KMS-11 (cell line): ENCODE results near the gene C4orf50.

Source experiments
- H2AFZ ChIP-seq: fragments of 200-600 bp; sonication (generic); 2 replicates; pipeline ENCODE4 v1.6.1; 2016; ENCODE audit warnings: antibody characterized with exemption, mixed run types, low read depth
- H3K27ac ChIP-seq: fragments of 200-600 bp; sonication (generic); 2 replicates; pipeline ENCODE4 v1.6.1; 2016; ENCODE audit warnings: mild to moderate bottlenecking, mixed run types
- H3K27me3 ChIP-seq: fragments of 200-600 bp; sonication (generic); 2 replicates; pipeline ENCODE4 v1.6.1; 2017; ENCODE audit warnings: mild to moderate bottlenecking, low read depth, mixed run types, moderate library complexity; ENCODE audit not compliant: insufficient read depth
- H3K36me3 ChIP-seq: fragments of 200-600 bp; sonication (generic); 2 replicates; pipeline ENCODE4 v1.6.1; 2017; ENCODE audit warnings: mild to moderate bottlenecking, mixed run types; ENCODE audit not compliant: insufficient read depth
- H3K4me1 ChIP-seq: fragments of 200-600 bp; sonication (generic); 2 replicates; pipeline ENCODE4 v1.6.1; 2016; ENCODE audit warnings: mild to moderate bottlenecking, low read depth, mixed run types; ENCODE audit not compliant: poor library complexity, severe bottlenecking
- H3K4me2 ChIP-seq: fragments of 200-600 bp; sonication (generic); 2 replicates; pipeline ENCODE4 v1.7.0; 2016; ENCODE audit warnings: mild to moderate bottlenecking, mixed run types
- H3K4me3 ChIP-seq: fragments of 200-600 bp; sonication (generic); IDR thresholded peaks from 2 replicates; pipeline ENCODE4 v1.6.1; 2017; ENCODE audit warnings: low read depth, low read length, mixed read lengths; ENCODE audit not compliant: insufficient read depth
- H3K79me2 ChIP-seq: fragments of 200-600 bp; sonication (generic); 2 replicates; pipeline ENCODE4 v1.6.1; 2016; ENCODE audit warnings: low read depth, mixed run types; ENCODE audit not compliant: insufficient read depth
- H3K9ac ChIP-seq: fragments of 200-600 bp; sonication (generic); 2 replicates; pipeline ENCODE4 v1.6.1; 2016; ENCODE audit warnings: mild to moderate bottlenecking, mixed run types
- H4K20me1 ChIP-seq: fragments of 200-600 bp; sonication (generic); 2 replicates; pipeline ENCODE4 v1.6.1; 2016; ENCODE audit warnings: mild to moderate bottlenecking, mixed run types; ENCODE audit not compliant: insufficient read depth
- CTCF ChIP-seq: fragments of 200-600 bp; sonication (generic); conservative IDR thresholded peaks from 2 replicates; pipeline ENCODE4 v1.6.1; 2017; ENCODE audit warnings: low read depth, mild to moderate bottlenecking, antibody characterized with exemption, low read length, moderate library complexity, mixed read lengths

Gene C4orf50

GRCh38 chr4:6043843-6044242 is 25.6 kb upstream of the C4orf50 start:
- no peak overlapping the region for H3K4me3 ChIP-seq
- no peaks in the 10 kb centered on the region for H3K79me2 ChIP-seq
- no peak overlapping the region for H2AFZ ChIP-seq
- no peak overlapping the region for H3K9ac ChIP-seq
- H3K4me1 ChIP-seq = no peaks in the 10 kb centered on the region
- no peaks in the 10 kb centered on the region for H4K20me1 ChIP-seq
- H3K4me2 ChIP-seq = no peak overlapping the region
- no peaks in the 10 kb centered on the region for H3K36me3 ChIP-seq
- H3K27me3 ChIP-seq = no peaks in the 10 kb centered on the region
- no peak for TF ChIP-seq CTCF
- H3K27ac ChIP-seq = no peak overlapping the region

- Histone ChIP-seq H3K4me2 (no peak overlapping the region), H3K9ac (no peak overlapping the region), H2AFZ (no peak overlapping the region), H3K4me3 (no peak overlapping the region), H3K79me2 (no peaks in the 10 kb centered on the region), H3K27me3 (no peaks in the 10 kb centered on the region), H4K20me1 (no peaks in the 10 kb centered on the region), H3K36me3 (no peaks in the 10 kb centered on the region), H3K27ac (no peak overlapping the region), H3K4me1 (no peaks in the 10 kb centered on the region)
- no peak for TF ChIP-seq CTCF
These were observed 25.0 kb upstream of the C4orf50 start for GRCh38 chr4:6043188-6043587.

GRCh38 chr4:6042293-6043063 is 24.2 kb upstream of the C4orf50 start:
- no peaks in the 10 kb centered on the region for H3K79me2 ChIP-seq
- no peak overlapping the region for H3K9ac ChIP-seq
- TF ChIP-seq CTCF = no peak
- H3K27ac ChIP-seq = no peak overlapping the region
- no peaks in the 10 kb centered on the region for H3K27me3 ChIP-seq
- no peak overlapping the region for H3K4me3 ChIP-seq
- no peak overlapping the region for H3K4me2 ChIP-seq
- no peaks in the 10 kb centered on the region for H4K20me1 ChIP-seq
- H3K4me1 ChIP-seq = no peaks in the 10 kb centered on the region
- no peak overlapping the region for H2AFZ ChIP-seq
- no peaks in the 10 kb centered on the region for H3K36me3 ChIP-seq

GRCh38 chr4:6041800-6042199 is 23.6 kb upstream of the C4orf50 start:
- TF ChIP-seq CTCF = no peak
- no peaks in the 10 kb centered on the region for H3K79me2 ChIP-seq
- no peak overlapping the region for H3K4me3 ChIP-seq
- no peaks in the 10 kb centered on the region for H3K27me3 ChIP-seq
- H4K20me1 ChIP-seq = no peaks in the 10 kb centered on the region
- no peaks in the 10 kb centered on the region for H3K4me1 ChIP-seq
- no peak overlapping the region for H3K9ac ChIP-seq
- no peaks in the 10 kb centered on the region for H3K36me3 ChIP-seq
- no peak overlapping the region for H2AFZ ChIP-seq
- no peak overlapping the region for H3K27ac ChIP-seq
- no peak overlapping the region for H3K4me2 ChIP-seq
